Ammon's horn (tissue), 1 donor: Measurements from ENCODE around the gene KRTAP3-2.
"Not testable (repeated sequence)": the region's sequence is repeated elsewhere in the genome, so short reads cannot be mapped to it uniquely, and the experiment has no call there.

Experiments
- DNase-seq: peaks from one replicate; pipeline ENCODE4 v3.0.0-alpha.2; 2016; ENCODE audit warnings: low spot score

KRTAP3-2 gene

DNA sequence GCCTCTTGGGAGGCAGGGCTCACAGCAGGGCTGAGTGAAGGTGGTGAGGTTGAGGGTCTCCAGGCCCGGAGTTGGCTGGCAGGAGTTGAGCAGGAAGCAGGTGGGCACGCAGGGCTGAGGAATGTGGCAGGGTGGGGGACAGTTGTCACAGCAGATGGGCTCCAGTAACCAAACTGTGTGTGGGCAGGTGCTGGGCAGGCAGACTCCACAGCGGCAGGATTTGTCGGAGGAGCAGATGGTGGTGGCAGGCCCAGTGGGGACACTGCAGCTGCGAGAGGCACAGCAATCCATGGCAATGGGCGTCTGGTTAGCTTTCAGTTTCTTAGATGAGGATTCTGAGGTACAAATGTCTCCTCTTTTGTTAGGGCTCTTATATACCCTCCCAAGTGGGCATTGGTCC lies at the start of gene KRTAP3-2:
Gene KRTAP3-2, minus strand, starts transcription at position 344 of the 400 bp plus-strand sequence. Its CDS starts 53 bp downstream, at position 291.
- peak; percentile 4 for DNase-seq

DNA sequence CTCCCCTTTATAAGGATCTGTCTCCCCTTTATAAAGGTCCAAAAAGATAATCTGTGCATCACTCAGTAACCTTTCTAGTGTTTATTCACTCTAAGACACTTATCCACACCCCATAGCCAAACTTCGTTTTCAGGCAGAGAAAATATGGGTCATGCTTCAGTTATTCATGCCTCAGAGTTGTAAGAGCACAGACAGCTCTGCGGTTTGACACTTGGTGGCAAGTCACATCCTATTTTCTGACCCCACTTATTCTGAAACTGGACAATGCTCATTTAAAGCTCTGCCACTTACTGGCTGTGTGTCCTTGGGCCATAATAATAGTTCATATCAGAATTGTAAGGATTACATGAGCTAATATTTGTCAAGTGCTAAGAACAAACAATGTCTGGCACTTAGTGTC lies 49.4 kb upstream of the KRTAP3-2 start:
- DNase-seq = no peak

DNA sequence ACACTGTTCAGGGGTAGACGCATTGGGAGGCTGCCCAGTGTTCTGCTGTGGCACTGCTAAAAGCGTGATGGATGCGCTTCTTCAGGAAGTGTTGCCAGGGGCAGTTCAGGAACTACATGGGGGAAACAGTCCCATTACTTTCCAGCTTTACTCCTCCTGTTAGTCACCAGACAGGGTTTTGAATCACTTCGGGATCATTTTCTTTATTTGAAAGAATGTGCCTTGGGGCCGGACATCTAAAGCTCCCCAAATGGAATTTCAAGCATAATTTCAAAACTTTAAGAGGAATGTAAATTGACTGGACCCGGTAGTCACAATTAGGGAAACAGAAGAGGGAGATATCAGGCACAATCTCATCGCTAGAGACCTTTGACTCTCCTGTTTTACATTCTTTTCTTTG lies 48.7 kb upstream of the KRTAP3-2 start:
- DNase-seq = no peak

DNA sequence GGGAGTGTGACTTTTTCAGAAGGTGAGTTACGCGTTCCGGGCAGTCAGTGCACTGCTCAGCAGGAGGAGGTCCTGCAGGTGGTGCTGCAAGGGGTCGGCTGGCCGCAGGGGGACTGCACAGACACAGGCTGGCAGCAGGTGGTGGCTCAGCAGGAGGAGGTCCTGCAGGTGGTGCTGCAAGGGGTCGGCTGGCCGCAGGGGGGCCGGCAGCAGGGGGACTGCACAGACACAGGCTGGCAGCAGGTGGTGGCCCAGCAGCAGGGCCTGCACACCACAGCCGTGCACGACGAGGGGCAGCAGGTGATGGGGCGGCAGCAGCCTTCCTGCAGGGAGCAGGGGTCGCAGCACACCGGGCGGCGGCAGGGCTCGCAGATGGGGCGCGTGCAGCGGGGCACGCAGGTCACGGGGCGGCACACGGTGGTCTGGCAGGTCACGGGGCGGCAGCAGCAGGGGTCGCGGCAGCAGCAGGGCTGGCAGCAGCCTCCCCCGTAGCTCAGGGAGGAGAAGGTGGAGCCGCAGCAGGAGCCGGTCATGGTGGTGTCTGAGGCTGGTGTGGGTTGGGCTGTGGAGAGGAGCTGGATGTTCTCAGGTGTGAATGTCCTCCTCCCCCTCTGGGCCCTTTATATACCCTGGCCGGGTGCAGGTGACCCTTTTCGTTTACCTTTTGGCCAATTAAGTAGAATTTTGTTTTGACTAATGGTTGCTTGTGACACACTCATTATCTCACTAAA lies 47.2 kb upstream of the KRTAP3-2 start, which contains the start of gene KRTAP2-1:
Gene KRTAP2-1, minus strand, starts transcription at position 582 of the 731 bp plus-strand sequence. Its CDS starts 49 bp downstream, at position 533.
- DNase-seq = not testable (repeated sequence)

DNA sequence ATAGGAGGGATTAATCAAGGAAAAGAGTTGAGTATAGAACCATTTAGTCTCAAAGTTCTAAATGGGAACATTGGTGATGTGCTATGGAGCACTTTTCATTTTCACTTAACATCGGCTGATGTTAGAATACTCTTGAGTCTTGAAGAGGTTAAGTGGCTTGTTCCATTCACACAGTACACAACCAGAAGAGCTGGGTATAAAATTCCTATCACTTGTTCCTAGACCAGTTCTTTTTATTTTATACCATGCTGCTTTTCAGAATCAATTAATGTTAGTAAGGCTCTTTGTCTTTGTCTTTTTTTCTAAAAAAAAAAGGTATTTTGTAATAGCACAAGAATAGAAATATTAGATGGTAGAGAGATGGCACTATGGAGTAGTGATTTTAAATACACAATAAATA lies 43.2 kb upstream of the KRTAP3-2 start:
- no peak for DNase-seq

DNA sequence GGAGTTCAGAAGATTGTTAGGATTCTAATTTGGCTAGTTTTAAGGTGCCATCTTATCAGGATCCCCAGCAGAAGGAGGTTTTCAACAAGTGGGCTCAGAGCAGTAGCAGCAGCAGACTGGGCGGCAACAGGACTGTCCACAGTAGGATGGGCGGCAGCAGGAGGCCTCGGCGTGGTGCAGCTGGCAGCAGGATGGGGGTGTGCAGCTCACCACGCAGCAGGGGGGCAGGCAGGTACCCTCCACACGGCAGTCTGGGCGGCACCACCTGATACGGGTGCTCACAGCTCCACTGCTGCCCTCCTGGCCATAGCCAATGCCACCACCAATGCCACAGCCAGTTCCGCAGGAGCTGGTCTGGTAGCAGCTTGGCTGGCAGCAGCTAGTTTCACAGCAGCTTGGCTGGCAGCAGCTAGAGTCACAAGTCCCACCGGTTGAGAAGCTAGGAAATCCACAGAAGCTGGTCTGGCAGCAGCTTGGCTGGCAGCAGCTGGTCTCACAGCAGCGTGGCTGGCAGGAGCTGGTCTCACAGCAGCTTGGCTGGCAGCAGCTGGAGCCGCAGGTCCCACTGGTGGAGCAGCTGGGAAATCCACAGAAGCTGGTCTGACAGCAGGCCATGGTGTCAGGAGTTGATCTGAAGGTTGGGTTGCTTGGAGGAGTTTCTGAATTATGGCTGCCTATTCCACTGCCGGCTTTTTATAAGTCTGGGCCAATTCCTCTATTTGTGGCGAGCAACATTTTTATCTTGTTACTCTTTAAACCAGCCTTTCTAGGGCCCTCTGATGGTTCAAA lies 41.3 kb upstream of the KRTAP3-2 start, which contains the start of gene KRTAP1-1:
Gene KRTAP1-1, minus strand, starts transcription at position 668 of the 789 bp plus-strand sequence. Its CDS starts 53 bp downstream, at position 615.
- not testable (repeated sequence) for DNase-seq

DNA sequence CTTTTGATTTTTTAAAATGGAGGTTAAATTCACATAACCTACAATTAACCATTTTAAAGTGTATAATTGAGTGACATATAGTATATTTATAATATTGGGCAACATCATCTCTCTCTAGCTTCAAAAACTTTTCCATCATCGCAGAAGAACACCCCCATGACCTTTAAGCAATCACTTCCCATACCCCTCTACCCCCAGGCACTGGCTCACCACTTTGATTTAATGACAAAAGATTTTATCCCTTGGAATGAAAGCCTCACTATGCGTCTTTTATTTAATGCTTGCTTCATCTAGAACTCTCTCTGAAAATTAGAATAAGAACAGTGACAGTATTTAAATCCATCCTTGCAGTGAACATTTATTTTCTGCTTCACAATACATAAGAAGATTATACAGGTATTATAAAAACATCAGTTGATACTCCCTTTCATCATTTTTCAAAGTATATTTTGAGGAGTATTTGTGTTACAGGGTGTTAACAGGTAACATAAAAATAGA lies 38.2 kb upstream of the KRTAP3-2 start:
- DNase-seq = no peak

DNA sequence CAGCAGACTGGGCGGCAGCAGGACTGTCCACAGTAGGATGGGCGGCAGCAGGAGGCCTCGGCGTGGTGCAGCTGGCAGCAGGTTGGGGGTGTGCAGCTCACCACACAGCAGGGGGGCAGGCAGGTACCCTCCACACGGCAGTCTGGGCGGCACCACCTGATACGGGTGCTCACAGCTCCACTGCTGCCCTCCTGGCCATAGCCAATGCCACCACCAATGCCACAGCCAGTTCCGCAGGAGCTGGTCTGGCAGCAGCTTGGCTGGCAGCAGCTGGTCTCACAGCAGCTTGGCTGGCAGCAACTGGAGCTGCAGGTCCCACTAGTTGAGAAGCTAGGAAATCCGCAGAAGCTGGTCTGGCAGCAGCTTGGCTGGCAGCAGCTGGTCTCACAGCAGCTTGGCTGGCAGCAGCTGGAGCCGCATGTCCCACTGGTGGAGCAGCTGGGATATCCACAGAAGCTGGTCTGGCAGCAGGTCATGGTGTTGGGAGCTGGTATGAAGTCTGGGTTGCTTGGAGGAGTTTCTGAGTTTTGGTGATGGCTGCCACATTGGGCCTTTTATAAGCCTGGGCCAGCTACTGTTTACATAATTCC lies 34.7 kb upstream of the KRTAP3-2 start, which contains the start of gene KRTAP1-3:
Gene KRTAP1-3, minus strand, starts transcription at position 529 of the 590 bp plus-strand sequence. Its CDS starts 53 bp downstream, at position 476.
- not testable (repeated sequence) for DNase-seq

DNA sequence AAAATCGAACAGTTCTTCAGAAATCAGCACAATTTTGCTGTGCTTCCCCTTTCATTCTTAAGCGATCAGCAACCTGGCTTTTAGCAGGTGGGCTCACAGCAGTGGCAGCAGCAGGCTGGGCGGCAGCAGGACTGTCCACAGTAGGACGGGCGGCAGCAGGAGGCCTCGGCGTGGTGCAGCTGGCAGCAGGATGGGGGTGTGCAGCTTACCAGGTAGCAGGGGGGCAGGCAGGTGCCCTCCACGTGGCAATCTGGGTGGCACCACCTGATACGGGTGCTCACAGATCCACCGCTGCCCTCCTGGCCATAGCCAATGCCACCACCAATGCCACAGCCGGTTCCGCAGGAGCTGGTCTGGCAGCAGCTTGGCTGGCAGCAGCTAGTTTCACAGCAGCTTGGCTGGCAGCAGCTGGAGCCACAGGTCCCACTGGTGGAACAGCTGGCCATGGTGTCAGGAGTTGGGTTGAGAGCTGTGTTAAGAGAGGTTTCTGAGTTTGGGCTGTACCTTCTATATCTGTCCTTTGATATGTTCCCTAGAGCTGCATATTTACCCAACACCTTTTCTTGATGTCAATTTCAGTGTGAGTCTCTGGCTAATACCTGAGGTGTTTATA lies 30.0 kb upstream of the KRTAP3-2 start, which contains the start of gene KRTAP1-4:
Gene KRTAP1-4, minus strand, starts transcription at position 563 of the 613 bp plus-strand sequence. Its CDS starts 117 bp downstream, at position 446.
- DNase-seq = no peak

DNA sequence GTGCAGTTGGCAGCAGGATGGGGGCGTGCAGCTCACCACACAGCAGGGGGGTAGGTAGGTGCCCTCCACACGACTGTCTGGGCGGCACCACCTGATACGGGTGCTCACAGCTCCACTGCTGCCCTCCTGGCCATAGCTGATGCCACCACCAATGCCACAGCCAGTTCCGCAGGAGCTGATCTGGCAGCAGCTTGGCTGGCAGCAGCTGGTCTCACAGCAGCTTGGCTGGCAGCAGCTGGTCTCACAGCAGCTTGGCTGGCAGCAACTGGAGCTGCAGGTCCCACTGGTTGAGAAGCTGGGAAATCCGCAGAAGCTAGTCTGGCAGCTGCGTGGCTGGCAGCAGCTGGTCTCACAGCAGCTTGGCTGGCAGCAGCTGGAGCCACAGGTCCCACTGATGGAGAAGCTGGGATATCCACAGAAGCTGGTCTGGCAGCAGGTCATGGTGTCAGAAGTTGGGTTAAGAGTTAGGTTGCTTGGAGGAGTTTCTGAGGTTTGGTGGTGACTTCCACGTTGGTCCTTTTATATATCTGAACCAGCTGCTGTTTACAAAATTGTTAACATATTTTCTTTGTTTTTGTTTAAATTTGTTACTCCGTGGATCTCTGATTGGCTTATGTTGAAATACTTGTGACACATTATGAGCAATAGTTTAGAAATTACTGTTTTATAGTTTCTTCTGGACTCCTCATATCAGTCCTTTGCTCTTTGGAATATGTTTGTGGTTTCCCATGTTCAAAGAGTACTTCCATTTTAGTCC lies 27.2 kb upstream of the KRTAP3-2 start, which contains the start of gene KRTAP1-5:
Gene KRTAP1-5, minus strand, starts transcription at position 494 of the 757 bp plus-strand sequence. Its CDS starts 53 bp downstream, at position 441.
- no peak for DNase-seq

DNA sequence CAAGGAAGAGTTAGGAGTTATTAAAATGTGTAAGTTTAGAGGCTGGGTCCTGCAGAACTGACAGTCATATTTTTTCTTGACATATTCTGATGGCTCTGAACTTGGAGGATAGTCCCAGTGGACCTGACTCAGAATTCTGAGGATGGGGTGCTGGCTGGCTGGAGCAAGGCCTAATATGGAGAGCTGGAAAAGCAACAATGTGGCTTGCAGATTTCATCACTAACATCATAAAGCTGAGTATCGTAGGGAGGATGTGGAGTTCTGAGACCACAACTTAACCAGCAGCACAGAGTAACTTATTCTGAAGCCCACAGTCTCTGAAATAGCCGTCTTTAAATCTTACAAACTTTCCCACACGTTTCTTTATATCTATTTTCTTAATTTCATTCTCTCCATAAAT lies 25.0 kb upstream of the KRTAP3-2 start:
- no peak for DNase-seq

DNA sequence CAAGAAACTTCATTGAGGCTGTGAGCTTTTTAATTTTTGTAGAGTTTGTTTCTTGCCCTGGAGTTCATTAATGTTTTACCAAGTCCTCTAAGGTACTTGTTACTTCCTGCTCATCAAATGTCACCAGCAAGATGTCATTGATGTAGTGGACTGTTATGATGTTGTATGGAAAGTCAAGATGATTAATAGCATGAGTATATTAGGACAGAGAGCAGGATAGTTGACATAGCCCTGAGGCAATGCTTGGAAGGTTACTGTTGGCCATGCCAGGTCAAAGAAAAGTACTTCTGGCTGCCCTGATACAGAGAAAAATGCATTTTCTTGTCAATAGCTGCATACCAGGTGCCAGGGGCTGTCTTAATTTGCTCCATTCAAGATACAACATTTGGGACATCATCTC lies 20.6 kb upstream of the KRTAP3-2 start:
- DNase-seq = no peak

DNA sequence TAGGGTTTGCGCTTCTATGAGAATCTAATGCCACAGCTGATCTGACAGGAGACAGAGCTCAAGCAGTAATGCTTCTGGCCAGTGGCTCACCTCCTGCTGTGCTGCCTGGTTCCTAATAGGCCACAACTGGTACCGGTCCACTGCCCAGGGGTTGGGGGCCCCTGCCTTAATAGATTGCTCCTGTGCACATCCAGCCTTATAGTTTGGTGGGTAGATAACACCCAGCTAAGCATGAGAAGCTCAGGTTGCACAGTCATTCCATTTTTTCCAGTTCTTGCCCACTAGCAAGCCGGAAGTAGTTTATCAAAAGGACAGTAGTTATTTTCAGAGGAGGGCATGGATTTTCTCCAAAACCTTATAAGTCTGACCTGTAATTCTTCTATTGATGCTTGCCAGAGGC lies 19.7 kb upstream of the KRTAP3-2 start:
- no peak for DNase-seq

DNA sequence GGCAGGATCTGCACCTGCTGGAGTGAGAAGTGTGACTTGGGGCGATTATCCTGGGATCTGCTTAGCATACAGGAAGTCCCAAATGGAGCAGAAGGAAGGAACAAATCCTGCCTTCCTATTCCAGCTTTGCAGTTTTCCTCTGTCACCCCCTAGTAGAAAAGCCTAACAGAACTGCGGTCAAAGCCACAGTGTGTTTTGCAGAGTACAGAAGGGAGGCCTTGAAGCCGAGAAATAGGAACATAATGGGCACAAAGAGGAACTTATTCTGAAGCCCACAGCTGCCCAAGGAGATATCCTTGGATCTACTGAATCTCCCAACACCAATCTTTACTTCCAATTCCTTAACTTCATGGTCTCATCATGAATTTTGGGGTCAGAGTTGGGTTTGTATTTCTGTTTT lies 18.8 kb upstream of the KRTAP3-2 start:
- DNase-seq = no peak

DNA sequence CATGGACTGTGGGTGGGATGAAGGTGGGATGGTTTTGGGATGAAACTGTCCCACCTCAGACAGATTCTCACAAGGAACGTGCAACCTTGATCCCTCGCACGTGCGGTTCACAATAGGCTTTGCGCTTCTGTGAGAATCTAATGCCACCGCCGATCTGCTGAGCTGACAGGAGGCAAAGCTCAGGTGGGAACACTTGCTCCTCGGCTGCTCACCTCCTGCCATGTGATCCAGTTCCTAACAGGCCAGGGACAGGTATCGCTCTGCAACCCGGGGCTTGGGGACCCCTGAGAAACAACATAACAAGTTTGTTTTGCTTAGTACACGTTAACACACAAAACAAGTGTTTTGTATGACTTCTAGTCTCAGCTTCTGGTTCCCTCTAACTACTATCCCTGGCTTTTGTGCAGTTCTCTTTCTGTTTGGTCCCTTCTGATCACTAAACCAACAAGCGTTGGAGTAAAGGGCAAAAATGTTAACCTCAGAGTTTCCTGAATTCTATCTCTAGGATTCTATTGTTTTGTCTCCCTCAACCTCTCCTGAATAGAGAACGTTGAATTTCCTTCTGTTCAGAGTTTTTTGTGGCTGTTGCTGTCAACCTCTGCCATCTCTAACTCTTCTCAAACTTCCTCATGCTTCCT lies 17.0 kb upstream of the KRTAP3-2 start:
- DNase-seq = no peak

DNA sequence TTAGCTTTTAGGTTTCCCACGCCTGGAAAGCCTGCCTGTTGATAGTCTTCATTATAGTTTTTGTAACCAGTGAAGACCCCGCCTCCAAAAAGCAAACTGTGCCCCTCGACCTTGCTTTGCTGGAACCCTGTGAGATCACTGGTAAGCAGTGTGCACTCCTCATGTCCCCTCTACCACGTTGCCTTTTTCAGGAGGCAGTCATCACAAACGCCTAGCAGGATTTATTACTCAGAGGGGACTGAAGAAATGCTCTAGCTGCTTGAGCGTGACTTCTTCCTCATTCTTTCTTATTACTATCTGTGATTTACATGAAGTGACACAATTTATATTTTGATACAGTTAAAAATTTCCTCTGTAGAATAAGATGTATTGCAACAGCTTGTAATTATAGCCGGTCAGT lies 15.7 kb upstream of the KRTAP3-2 start:
- DNase-seq = no peak

DNA sequence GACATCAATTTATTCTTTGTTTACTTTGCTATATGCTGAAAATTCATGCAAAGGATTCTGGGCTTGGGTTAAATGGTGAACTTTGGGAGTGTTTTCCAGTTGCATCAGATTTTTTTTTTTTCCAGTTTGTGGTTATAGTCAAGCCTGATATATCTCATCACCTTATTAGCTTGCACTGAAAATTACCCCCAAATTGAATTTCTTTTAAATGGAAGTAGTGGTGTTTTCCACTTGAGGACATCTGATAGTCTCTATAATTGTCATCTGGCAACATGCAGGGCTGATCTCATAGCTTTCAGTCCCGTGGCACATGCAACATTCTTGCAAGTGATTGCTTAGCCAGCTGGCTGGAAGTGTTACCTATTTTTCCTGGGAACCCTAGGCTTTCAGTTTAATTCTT lies 13.9 kb upstream of the KRTAP3-2 start:
- DNase-seq = no peak

DNA sequence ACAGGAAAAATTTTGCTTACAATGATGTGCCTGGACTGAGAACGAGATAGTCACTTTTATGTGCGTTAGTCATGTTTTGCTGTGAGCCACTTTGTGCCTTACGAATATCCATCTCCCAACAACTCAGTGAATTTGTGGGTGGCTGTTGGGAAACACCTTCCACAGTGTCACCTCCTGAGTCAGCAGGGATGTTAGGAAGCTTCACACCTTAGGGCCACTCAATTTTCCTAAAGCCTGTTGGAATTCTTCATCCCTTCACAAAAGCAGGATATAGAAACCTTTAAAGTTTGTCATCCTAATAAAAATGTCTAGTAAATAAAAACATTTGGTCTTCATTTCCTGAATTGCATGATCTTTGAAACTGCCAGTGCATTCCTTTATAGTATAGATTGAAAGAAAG lies 13.5 kb upstream of the KRTAP3-2 start:
- DNase-seq = no peak

DNA sequence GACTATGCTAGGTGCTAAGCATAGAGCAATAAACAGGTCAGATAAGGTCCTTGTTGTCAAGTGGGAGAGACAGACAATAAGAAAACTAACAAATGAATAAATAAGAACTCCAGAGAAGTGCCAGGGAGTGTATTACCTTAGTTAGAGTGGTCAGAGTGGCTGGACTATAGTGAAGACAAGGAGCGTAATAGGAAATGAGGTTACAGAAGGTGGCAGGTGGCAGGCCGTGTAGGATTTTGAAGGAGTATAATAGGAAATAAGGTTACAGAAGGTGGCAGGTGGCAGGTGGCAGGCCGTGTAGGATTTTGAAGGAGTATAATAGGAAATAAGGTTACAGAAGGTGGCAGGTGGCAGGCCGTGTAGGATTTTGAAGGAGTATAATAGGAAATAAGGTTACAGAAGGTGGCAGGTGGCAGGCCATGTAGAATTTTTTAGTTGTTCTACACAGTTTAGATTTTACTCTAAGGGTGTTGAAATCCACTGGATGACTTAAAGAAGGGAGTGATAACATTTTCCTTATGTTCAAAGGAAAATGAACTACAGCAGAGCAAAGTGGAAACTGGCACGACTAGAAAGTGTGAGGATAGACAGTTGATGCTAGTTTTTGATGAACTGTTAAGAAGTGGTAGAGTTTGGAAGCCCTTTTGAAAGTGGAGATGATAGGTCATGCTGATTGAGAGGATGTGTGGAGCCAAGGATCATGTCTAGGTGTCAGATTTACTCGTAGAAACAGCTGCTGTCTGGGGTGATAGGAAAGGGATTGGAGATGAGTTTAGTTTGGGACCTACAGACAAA lies 12.8 kb upstream of the KRTAP3-2 start:
- no peak for DNase-seq
